Spleen (tissue), 7 donors: ENCODE data around the gene WDFY4.

ENCODE experiments used
- CTCF ChIP-seq, 11 experiments: fragments of 200-600 bp in 7 of 11; fragments of 450-650 bp in 4 of 11; sonication (generic) in 4 of 11; IDR thresholded peaks in 8 of 11; conservative IDR thresholded peaks in 3 of 11; 1 replicate in 7 of 11; 2 replicates in 4 of 11; pipeline versions ENCODE4 v1.4.0 to v1.8.0; 2016 to 2021; ENCODE audit warnings: antibody characterized with exemption in 11 of 11, inconsistent platforms in 4 of 11, mild to moderate bottlenecking in 1 of 11
- POLR2A ChIP-seq, 3 donors: fragments of 450-650 bp; IDR thresholded peaks; one replicate each; pipeline ENCODE4 v1.5.1; 2017; ENCODE audit warnings: antibody characterized with exemption in 3 of 3, mild to moderate bottlenecking in 1 of 3
- donor health status: DM: no; HTN: no; CAD: no; lungs with moderate emphysema.
- donor health status: DM: no; HTN: no; CAD: no.
- donor health status: DM: no; HTN: no; CAD: no.

- TF ChIP-seq CTCF (IDR thresholded peaks at IDR 0.05 in 8 of 11, conservative IDR thresholded peaks at IDR 0.05 in 3 of 11) (no peak), POLR2A (IDR thresholded peaks at IDR 0.05) (no peak)
Measured at GRCh38 chr10:48811461-48811860, 126.8 kb downstream of the WDFY4 start.
